ENCODE results near the gene PARN. TPM values are rescaled to one million over a fixed set of nuclear protein-coding genes. Genes with fewer than 3 reads are reported as not detected.
A peak's percentile ranks its signal among the peaks of the same experiment; 100 is the strongest.
"Not testable (repeated sequence)": the region's sequence is repeated elsewhere in the genome, so short reads cannot be mapped to it uniquely, and the experiment has no call there.

The PARN gene
- total RNA-seq, 2 donors from 2014 or later = 29.0 to 31.6 TPM

DNA sequence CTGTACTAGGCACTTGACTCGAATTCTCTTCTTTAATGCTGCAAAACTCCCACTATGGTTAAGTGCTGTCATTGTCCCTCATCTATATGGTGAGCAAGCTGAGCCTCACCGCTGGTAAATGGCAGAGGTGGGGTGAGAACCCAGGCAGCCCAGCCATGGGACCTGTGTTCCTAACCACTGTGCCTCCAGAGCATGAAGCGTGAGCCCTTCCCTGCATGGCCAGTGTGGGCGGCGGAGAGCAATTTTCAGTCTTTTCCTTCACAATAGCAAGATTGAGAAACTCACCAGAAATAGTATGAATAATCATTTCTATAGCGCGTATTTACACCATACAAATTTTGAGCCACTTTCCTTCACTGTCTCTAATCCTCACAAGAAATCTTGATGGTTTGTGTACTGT, 11.9 kb upstream of the PARN start:
- H3K4me3 Mint-ChIP-seq = no peak overlapping the region
- no peaks in the 10 kb centered on the region for H3K36me3 Mint-ChIP-seq (ENCODE audit: low read depth)
- H3K27me3 Mint-ChIP-seq = no peaks in the 10 kb centered on the region

GRCh38 chr16:14641206-14641605, 11.1 kb upstream of the PARN start:
- no peak overlapping the region for H3K27ac Mint-ChIP-seq
- H3K4me1 Mint-ChIP-seq = peaks cover 15% of the 10 kb centered on the region
- no peaks in the 10 kb centered on the region for H3K27me3 Mint-ChIP-seq
- H3K9me3 ChIP-seq (ENCODE audit: control insufficient read depth, low read length, poor library complexity, severe bottlenecking) = no peaks in the 10 kb centered on the region
- no peak for ATAC-seq
- no peak for DNase-seq
- no peak overlapping the region for H3K4me3 Mint-ChIP-seq
- H3K36me3 Mint-ChIP-seq (ENCODE audit: low read depth) = no peaks in the 10 kb centered on the region

More for the DNA sequence above, 11.9 kb upstream of the PARN start:
- peaks cover 13% of the 10 kb centered on the region for H3K4me1 Mint-ChIP-seq
- H3K9me3 ChIP-seq (ENCODE audit: control insufficient read depth, low read length, poor library complexity, severe bottlenecking) = no peaks in the 10 kb centered on the region
- no peak overlapping the region for H3K27ac Mint-ChIP-seq
- DNase-seq (no peak), ATAC-seq (no peak)

DNA sequence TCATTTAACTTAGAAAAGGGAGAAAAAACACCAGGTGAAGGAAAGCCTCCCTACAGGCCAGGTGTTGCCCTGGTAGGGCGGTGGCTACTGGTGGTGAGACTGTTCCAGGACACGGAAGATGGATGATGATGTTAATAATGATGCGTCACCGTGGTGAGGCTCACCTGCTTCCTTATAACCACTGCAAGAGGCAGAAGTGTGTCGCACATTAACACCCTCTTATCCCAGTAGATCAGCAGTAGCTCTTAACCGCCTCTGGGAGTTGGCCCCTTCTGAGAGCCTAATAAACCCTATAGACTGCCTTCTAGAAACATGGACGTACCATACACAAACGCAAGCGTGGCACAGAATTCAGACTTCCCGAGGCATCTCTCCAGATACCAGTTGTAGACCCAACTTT, 10.5 kb upstream of the PARN start:
- no peaks in the 10 kb centered on the region for H3K9me3 ChIP-seq (ENCODE audit: control insufficient read depth, low read length, poor library complexity, severe bottlenecking)
- peak overlapping the region; percentile 78 for H3K27ac Mint-ChIP-seq
- no peak for ATAC-seq
- no peak for DNase-seq
- H3K4me3 Mint-ChIP-seq = no peak overlapping the region
- no peaks in the 10 kb centered on the region for H3K36me3 Mint-ChIP-seq (ENCODE audit: low read depth)
- H3K4me1 Mint-ChIP-seq = peaks cover 20% of the 10 kb centered on the region
- H3K27me3 Mint-ChIP-seq = no peaks in the 10 kb centered on the region

DNA sequence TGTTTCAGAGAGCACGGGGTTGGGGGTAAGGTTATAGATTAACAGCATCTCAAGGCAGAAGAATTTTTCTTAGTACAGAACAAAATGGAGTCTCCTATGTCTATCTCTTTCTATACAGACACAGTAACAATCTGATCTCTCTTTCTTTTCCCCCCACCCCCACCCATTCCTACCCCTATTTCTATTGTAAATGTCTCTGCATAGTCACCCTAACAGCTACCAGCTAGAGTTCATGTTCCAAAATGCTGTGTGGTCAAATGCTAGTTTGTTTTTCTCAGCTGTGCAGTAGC, 6.8 kb upstream of the PARN start:
- H3K9me3 ChIP-seq (ENCODE audit: control insufficient read depth, low read length, poor library complexity, severe bottlenecking); H3K4me3 Mint-ChIP-seq; ATAC-seq; H3K36me3 Mint-ChIP-seq (ENCODE audit: low read depth); H3K27me3 Mint-ChIP-seq; DNase-seq: not testable (repeated sequence)
- Mint-ChIP-seq H3K4me1 (peaks cover 41% of the 10 kb centered on the region), H3K27ac (peak overlapping the region; percentile 56)

- H3K4me3 Mint-ChIP-seq; DNase-seq; H3K9me3 ChIP-seq (ENCODE audit: control insufficient read depth, low read length, poor library complexity, severe bottlenecking); H3K36me3 Mint-ChIP-seq (ENCODE audit: low read depth); ATAC-seq; H3K27me3 Mint-ChIP-seq: not testable (repeated sequence)
- peak overlapping the region; percentile 56 for H3K27ac Mint-ChIP-seq
- H3K4me1 Mint-ChIP-seq = peaks cover 42% of the 10 kb centered on the region
Measured at GRCh38 chr16:14636179-14636950, 6.3 kb upstream of the PARN start.

DNA sequence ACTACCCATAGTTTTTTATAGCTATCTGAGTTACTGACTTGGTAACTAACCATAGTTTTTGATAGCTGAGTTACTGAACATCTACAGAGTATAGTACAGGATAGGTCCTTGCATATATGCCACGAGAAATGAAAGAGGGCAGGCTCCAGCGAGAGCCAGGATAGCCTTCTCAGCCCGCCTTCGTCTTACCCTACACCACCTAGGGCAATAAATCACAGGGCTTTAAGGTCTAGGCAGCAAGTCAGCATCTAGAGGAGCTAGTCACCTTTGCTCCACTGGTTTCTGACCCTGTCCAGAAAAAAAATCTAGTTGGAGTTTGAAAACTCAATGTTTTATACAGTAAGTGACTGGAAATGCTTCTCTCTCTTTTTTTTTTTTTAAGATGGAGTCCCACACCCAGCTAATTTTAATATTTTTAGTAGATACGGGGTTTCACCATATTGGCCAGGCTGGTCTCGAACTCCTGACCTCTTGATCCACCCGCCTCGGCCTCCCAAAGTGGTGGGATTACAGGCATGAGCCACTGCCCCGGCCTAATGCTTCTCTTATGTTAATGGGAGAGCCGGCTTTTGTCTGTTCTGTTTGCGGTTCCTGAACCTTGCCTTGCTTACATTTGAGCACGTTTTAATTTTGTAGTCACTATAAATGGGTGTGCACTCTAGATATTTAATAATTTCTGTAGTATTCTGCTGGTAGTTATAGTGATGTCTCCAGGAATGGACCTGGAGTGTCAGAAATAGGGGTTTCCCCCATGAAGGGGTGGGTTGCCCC, 5.5 kb upstream of the PARN start:
- Mint-ChIP-seq H3K27ac (peak overlapping the region; percentile 56), H3K27me3 (no peaks in the 10 kb centered on the region), H3K4me3 (no peak overlapping the region), H3K4me1 (peaks cover 40% of the 10 kb centered on the region), H3K36me3 (ENCODE audit: low read depth) (no peaks in the 10 kb centered on the region)
- no peaks in the 10 kb centered on the region for H3K9me3 ChIP-seq (ENCODE audit: control insufficient read depth, low read length, poor library complexity, severe bottlenecking)
- no peak for ATAC-seq
- DNase-seq = no peak

GRCh38 chr16:14634389-14634725, 4.3 kb upstream of the PARN start:
- Mint-ChIP-seq H3K36me3 (ENCODE audit: low read depth) (no peaks in the 10 kb centered on the region), H3K4me1 (peaks cover 40% of the 10 kb centered on the region), H3K27ac (peak overlapping the region; percentile 97), H3K27me3 (no peaks in the 10 kb centered on the region), H3K4me3 (peak overlapping the region; percentile 99)
- ATAC-seq (no peak), DNase-seq (no peak)
- H3K9me3 ChIP-seq (ENCODE audit: control insufficient read depth, low read length, poor library complexity, severe bottlenecking) = no peaks in the 10 kb centered on the region

- DNase-seq (peak; percentile 96 to 99 (median 97)), ATAC-seq (peak; percentile 80)
- no peaks in the 10 kb centered on the region for H3K9me3 ChIP-seq (ENCODE audit: control insufficient read depth, low read length, poor library complexity, severe bottlenecking)
- no peaks in the 10 kb centered on the region for H3K36me3 Mint-ChIP-seq (ENCODE audit: low read depth)
- no peaks in the 10 kb centered on the region for H3K27me3 Mint-ChIP-seq
- H3K27ac Mint-ChIP-seq = peak within 1 kb of the TSS; percentile 97
- peak within 1 kb of the TSS; percentile 99 for H3K4me3 Mint-ChIP-seq
- H3K4me1 Mint-ChIP-seq = peaks cover 46% of the 10 kb centered on the region
Measured at GRCh38 chr16:14632693-14633569, 2.9 kb upstream of the PARN start, which contains the start of gene BFAR. TSS of gene BFAR (plus strand) at chr16:14632951. CDS start at chr16:14644347, 11,396 bp downstream.

DNA sequence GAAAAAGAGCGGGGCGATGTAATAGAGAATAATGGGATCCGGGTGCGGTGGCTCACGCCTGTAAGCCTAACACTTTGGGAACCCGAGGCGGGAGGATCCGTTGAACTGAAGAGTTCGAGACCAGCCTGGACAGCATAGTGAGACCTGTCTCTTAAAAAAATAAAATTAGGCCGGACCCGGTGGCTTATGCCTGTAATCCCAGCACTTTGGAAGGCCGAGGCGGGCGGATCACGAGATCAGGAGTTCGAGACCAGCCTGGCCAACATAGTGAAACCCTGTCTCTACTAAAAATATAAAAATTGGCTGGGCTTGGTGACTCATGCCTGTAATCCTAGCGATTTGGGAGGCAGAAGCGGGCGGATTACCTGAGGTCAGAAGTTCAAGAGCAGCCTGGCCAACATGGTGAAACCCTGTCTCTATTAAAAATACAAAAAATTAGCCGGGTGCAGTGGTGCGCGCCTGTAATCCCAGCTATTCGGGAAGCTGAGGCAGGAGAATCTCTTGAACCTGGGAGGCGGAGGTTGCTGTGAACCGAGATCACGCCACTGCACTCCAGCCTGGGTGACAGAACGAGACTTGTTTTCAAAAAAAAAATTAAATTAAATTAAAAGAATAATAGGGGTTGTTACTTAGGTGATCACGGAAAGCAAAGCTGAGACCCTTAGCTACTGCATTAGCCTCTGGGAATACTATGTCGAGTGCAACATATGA, 715 bp upstream of the PARN start:
- ATAC-seq; DNase-seq; H3K27me3 Mint-ChIP-seq; H3K9me3 ChIP-seq (ENCODE audit: control insufficient read depth, low read length, poor library complexity, severe bottlenecking); H3K36me3 Mint-ChIP-seq (ENCODE audit: low read depth): not testable (repeated sequence)
- peaks cover 40% of the 10 kb centered on the region for H3K4me1 Mint-ChIP-seq
- H3K27ac Mint-ChIP-seq = peak overlapping the region; percentile 97
- peak overlapping the region; percentile 82 for H3K4me3 Mint-ChIP-seq

DNA sequence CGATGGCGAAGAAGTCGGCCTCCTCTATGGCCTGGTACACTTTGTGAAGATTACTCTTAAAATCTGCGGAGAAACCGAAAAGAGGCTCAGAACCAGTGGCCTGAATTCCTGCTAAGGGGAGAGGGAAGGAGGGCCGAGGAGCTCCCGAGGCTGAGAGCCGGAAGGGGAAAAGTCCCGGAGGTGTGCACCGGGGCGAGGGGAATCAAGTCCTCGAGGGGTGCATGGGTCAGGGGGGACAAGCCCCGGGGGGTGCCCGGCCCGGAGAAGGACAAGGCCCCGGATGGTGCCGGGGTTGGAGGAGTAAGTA, 495 bp downstream of the PARN start:
- Mint-ChIP-seq H3K4me3 (peak overlapping the region; percentile 82), H3K36me3 (ENCODE audit: low read depth) (peaks cover 3% of the 10 kb centered on the region), H3K27me3 (no peaks in the 10 kb centered on the region), H3K27ac (peak overlapping the region; percentile 85), H3K4me1 (peaks cover 36% of the 10 kb centered on the region)
- ATAC-seq (no peak), DNase-seq (peak in 1 of 3 donors; percentile 15)
- no peaks in the 10 kb centered on the region for H3K9me3 ChIP-seq (ENCODE audit: control insufficient read depth, low read length, poor library complexity, severe bottlenecking)

GRCh38 chr16:14628806-14629611, 1.1 kb downstream of the PARN start:
- Mint-ChIP-seq H3K36me3 (ENCODE audit: low read depth) (peaks cover 3% of the 10 kb centered on the region), H3K27ac (peak overlapping the region; percentile 85), H3K4me3 (peak overlapping the region; percentile 82), H3K27me3 (no peaks in the 10 kb centered on the region), H3K4me1 (peaks cover 31% of the 10 kb centered on the region)
- ATAC-seq (no peak), DNase-seq (no peak)
- no peaks in the 10 kb centered on the region for H3K9me3 ChIP-seq (ENCODE audit: control insufficient read depth, low read length, poor library complexity, severe bottlenecking)

- H3K36me3 Mint-ChIP-seq (ENCODE audit: low read depth) = peaks cover 3% of the 10 kb centered on the region
- ATAC-seq = no peak
- no peak for DNase-seq
- peak overlapping the region; percentile 34 for H3K27ac Mint-ChIP-seq
- no peaks in the 10 kb centered on the region for H3K9me3 ChIP-seq (ENCODE audit: control insufficient read depth, low read length, poor library complexity, severe bottlenecking)
- H3K4me1 Mint-ChIP-seq = peaks cover 21% of the 10 kb centered on the region
- H3K4me3 Mint-ChIP-seq = no peak overlapping the region
- no peaks in the 10 kb centered on the region for H3K27me3 Mint-ChIP-seq
Measured at GRCh38 chr16:14627078-14627477, 3.0 kb downstream of the PARN start.

Measured in T-helper 17 cell (primary cell).